ENCODE measurements around the gene PARL.
"Not testable (repeated sequence)": the region's sequence is repeated elsewhere in the genome, so short reads cannot be mapped to it uniquely, and the experiment has no call there.

The PARL gene

DNA sequence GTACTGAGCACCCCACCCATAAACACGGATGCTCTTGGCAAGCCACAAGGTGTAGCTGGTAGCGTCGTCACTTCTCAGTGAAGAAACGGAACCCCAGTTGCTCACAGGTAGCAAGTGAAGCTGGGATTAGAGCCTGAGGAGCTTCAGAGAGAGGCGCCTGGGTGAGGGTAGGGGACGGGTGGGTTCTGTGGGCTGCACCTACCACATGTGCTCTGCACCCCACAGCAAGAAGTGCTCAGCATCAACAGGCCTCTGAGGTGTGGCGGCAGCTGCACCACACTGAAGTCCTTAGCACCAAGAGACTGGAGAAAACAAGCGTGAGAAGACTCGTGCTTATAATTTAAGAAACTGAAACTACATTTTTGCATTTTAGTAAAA, 69.1 kb downstream of the PARL start:
- DNase-seq = no peak

DNA sequence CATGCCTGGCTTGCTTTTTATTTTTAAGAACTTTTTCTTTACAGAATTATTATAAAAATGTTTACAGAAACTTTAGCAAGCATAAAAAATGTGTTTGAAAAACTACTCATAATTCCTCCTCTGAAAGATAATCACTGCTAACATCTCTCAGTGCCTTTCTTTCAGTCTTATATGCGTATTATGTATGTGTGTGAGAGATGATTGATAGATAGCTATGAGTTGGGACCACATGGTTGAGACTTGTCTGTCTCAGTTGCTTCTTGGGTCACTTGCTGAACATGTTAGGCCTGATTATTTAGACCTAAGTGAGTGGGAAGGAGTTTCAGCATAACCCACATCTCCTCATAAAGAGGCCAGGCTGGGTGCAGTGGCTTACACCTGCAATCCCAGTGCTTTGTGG, 70.4 kb downstream of the PARL start:
- no peak for DNase-seq

DNA sequence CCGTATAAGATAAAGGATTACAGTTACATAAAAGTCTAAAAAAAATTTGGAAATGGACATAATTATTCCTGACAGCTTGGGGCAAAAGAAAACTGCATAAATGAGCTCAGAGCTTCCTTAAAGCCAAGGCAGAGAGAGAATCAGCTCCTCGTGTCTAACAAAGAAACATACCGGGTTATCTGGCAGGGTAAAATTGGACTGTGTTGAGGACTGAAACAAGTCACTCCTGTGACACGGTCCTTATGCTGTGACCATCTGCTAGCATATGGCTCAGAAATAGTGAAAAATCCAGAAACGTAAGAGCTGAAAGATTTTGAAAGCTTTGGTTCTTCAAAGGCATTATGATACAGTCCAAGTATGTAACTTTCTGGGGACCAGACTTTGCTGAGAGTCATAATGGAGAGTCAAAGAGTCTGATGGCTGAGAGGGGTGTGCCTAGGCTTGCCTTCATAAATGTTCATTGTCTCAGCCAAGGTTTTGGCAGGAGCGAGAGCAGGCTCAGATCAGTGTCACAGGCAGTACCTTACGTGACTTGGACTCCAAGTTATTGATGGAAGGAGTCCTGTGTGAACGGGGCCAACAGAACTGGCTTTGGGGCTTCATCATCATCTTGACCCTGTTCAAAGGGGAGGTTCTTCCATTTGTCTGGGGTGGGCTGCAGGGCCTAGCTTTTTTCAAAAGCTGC, 71.8 kb downstream of the PARL start:
- no peak for DNase-seq

DNA sequence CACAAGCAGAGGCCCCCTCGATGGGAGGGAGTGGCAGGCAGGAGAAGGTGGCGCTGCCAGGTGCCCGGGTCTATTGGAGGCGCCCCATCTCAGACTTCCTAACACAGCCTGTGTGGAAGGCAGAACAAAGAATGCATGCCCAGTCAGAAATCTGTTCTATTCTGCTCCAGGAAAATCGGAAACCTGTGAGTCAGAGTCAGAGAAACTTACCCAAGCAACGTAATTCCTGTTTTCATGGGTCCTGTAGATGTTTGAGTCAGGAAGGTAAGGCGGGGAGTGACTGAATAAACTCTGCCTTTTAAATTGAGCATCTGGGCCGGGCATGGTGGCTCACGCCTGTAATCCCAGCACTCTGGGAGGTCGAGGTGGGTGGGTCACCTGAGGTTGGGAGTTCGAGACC, 73.0 kb downstream of the PARL start:
- DNase-seq = no peak

DNA sequence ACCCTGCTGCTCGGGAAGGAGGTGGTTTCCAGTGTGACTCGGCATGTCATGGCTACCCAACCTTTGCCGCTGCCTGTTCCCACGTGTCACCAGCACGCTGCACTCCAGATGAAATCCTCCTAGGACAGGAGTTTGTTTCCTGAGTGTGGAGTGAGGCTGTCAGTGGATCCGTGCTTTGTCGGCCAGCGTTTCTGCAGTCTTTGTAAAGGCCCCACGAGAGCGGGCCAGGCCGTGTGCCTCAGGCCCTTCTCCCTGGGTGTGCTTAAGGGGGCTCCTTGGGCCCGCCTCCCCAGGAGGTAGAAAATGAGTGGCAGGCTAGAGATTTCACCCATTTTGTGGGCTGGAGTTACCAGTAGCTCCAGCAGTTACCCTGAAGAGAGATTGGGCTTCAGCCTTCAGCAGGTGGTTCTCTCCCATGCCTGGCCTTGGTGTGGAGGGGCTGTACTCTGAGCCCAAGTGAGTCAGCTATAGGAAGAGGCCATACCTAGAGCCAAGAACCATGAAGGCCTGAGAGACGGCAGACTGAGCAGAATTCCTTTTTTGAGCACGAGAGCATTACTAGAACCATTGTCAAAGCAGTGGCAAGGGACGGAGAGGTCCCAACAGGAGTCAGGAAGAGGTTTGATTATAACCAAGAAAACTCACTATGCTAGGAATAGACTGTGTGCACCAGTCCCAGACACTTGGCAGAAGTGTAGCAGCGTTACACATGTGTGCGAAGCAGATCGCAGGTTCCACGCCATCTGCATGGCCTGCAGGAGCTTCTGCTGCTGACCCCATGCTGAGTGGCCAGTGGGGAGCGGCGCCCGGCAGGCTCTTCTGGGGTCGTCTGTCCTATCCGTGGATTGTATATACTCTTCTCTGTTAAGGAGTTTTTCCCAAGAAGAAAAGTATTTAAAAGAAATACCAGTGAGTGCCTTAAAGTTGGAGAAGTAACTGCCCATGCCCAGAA, 73.8 kb downstream of the PARL start:
- no peak for DNase-seq

DNA sequence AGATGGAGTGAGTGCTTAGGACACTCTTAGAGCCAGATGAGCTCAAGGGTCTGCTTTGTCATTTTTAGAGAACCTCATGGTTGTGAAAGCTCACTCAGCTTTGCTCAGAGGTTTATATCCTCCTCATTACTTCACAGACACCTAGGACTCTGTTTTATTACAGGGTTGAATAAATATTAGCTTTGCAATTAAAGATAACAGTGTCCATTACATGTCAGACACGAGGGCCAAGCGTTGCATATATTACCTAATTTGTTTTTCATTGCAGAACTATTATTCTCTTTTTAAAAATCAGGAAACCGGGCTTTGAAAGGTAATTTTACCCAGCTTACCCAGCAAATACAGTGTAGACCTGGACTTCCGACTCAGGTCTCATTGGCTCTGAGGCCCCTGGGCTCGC, 75.4 kb downstream of the PARL start:
- DNase-seq = no peak

DNA sequence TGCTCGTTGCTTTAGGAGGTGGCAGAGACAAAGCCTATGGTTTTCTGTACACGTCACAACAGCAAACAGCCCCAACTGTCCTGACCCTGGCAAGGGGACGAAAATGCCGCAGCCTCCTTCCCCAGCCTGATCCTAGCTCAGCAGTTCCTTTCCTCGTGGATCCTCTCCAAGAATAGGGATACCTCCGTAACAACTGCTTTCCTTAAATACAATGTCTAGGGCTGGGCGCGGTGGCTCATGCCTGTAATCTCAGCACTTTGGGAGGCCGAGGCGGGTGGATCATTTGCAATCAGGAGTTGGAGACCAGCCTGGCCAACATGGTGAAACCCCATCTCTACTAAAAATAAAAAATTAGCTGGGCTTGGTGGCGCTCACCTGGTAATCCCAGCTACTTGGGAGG, 76.3 kb downstream of the PARL start:
- DNase-seq = no peak

DNA sequence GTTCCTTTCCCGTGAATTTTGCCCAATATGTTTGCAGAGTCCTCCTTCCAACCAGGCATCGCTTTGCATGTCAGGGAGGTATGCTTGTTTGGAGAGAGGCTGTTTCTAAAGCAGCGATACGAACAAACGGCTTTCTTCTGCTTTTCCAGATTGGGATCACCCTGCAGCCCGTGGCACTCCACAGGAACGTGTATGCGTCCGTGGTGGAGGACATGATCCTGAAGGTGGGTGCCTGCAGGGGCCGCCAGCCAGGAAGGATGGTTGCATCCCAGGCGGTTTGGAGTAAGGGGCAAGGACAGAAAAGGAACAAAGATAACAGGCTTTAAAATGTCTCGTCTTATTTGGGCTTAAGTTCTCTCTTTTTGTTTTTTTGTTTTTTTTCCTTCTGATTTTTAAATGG, 76.8 kb downstream of the PARL start:
- DNase-seq = no peak

DNA sequence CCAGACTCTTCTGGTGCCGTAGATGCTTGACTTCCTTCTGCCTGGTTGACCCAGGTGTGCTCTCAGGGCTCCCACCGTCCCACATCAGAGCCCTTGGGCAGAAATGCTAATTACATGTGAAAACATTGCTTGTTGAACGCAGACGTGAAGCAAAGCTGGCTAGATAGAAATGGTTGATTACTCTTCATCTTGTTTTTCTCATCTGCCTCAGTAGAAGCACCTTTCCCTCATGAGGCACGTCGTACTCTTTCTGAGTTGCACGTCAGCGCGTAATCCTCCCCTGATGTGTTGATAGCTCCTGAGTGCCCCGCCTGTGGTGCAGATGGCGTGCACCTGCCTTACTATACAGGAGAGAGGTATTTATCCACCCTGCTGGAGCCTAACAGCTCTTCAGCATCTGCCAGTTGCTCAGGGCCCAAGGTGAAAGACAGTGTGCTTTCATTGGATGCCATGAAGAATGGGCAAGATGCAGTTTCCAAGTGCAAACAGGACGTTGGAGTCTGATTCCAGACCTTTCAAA, 77.4 kb downstream of the PARL start:
- DNase-seq = no peak

DNA sequence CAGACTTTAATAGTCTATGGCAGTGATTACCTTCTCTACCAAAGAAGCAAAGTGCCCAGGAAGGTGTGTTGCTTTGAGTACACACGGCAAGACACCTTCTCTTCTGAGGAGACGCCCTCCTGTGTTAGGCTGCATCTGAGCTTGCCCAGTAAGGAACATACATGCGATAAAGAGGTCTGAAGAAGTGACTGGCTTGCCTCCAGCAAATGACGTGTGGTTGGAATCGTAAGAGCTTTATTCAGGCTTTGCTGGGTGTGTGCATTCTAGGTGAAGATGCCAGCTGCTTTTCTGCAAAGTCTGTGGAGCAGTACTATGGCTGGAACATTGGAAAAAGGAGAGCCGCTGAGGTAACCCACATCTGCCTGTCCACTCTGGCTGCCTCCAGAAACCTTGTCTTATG, 81.7 kb downstream of the PARL start:
- no peak for DNase-seq

DNA sequence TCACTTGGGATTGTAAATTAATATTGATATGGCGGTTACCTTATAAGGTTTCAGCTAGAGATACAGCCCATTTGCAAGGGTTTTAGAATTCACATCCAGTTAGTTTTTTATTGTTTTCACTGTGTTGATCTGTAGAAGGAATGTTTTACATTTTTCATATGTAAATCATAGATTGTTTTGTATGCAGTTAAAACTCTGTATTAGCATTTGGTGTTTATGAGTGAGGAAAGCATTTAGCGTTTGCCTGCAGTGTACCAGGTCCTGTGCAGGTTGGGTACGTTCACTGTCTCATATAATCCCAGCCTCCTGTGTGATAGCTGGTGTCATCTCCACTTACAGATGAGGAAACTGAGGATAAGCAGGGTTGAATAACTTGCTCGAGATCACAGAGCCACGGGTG, 83.1 kb downstream of the PARL start:
- no peak for DNase-seq

DNA sequence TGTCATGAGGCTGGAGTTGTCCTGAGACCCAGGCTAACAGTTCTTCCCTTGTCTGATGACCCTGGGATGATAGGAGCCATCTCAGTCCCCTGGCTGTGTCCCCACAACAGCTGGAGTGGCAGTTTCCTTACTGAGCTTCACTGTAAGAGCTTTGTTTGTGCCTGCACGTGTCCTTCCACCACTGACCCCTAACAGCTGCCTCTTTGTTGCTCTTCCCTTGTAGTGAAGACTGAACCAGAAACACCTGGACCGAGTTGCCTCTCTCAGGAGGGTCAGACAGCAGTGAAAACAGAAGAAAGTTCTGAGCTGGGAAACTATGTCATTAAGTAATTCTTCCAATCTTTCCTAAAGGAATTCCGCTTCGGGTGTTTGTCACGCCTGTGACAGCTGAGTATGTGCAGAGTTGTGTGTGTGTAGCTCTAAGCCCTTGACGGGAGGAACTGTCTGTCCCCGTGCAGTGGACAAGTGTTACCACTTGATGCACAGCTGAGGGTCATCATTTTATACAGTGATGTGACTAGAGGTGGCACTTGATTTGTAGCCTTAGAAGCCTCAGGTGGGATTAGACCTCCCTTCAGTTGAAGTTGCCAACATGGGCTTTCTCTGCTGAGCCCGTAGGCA, 84.3 kb downstream of the PARL start:
- DNase-seq = no peak

DNA sequence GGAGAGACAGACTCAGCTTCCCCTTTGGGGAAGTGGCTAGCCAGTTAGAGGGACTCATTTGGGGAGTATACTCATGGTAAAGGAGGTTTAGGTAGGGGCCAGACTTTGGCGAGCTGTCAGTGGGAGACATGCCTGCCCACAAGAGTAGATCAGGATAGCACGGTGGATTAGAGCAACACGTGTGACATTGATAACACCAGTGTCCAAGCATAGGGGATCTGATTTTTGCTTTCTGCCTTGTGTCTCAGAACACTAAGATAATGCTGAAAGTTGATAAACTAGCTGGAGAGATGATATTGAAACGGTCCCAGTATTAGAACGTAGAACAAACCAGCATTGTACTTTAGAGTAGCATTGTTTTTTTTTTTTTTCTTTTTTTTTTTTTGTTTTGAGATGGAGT, 85.2 kb downstream of the PARL start:
- DNase-seq = no peak

DNA sequence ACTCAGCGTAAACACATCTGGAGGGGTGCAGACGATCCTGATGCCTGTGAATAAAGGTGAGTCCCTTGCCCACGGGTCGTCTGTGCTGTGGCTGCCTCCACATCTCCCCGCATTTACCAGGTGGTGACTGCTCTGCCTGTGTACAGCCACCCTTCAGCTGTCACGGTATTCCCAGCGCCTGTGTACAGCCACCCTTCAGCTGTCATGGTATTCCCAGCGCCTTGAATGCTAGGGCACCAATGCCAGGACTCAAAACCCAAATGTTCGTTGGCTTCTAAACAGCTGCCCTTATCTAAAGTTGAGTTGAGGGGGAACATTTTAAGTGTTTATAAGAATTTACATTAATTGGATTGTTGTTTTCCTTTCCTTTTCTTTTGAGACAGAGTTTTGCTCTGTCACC, 86.7 kb downstream of the PARL start:
- DNase-seq = no peak

DNA sequence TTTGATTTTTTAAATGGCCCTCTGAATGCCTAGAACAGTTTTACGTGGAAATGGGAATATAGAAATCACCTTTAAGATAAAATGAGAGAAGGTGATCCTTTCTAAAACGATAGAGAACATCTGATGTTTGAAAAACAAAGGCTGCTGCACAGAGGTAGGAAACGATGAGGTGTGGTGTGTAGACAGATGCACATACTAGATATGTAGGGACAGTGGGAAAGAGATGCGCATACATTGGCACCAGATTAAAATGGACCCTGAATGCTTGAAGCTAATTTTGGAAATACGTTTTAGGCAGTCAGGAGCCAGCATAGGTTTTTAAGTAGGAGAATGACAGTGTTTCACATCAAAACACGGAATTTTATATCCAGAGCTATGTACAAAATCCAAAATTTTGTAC, 88.3 kb downstream of the PARL start:
- DNase-seq = no peak

DNA sequence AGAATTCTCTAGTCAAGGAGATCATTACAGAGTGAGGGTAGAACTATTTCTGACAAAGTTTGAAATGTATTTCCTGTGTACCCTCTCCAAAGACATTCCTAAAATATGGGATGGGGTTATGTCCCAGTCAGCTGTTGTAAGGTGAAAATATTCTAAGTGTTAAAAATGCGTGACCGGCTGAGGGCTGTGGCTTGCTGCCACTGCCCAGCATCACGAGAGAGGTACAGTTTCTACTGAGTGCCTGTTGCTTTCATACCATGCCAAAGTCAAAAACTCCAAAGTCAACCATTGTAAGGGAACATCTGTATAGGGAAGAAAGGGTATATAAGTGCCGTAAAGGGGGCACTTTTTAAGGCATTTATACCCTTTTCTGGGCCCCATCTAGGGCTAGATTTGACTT, 90.2 kb downstream of the PARL start:
- no peak for DNase-seq

DNA sequence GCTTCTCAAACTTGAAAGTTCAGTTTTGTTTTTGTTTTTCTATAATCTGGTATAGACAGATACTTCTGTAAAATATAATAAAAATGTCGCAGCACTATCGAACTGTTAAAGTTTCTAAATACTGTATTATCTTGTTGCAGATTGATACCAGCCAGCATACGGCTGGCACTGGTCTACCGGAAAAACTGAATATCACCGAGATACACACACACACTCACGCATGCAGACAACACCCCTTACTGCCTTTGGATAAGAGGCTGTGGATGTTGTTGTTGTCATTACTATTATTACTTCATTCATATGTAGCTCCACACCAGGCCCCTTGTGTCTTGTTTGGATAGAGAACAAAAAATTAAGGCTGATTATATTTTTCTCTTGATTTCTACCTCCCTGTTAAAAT, 91.7 kb downstream of the PARL start:
- DNase-seq = no peak

DNA sequence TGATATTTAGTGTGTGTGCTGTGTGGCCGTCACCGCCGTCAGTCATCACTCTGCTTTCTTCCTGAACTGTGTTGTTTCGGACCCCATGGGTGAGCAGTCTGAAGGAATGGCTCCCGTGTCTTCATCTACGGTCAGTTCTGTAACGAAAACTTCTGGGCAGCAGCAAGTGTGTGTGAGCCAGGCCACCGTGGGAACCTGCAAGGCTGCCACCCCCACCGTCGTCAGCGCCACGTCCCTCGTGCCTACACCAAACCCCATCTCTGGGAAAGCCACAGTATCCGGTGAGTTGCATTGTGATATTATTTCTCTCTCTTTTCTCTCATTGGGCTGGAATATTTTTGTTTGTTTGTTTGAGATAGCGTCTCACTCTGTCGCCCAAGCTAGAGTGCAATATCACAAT, 94.0 kb downstream of the PARL start:
- no peak for DNase-seq

DNA sequence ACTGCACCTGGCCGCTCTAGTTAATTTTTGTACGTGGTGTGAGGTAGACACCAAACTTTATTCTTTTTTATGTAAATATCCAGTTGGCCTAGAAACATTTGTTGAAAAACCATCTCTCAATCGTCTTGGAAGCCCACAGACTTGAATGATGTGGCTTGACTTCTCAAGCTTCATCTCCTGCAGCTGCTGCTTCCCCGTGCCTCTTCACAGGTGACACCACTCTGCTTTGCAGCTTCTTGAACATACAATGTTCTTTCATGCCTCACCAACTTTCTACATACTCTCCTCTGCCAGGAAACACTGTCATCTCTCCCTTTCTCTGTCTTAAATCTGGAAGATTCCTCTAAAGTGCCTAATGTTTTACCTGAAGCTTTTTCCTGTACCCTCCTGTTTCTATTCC, 94.9 kb downstream of the PARL start:
- DNase-seq = no peak

DNA sequence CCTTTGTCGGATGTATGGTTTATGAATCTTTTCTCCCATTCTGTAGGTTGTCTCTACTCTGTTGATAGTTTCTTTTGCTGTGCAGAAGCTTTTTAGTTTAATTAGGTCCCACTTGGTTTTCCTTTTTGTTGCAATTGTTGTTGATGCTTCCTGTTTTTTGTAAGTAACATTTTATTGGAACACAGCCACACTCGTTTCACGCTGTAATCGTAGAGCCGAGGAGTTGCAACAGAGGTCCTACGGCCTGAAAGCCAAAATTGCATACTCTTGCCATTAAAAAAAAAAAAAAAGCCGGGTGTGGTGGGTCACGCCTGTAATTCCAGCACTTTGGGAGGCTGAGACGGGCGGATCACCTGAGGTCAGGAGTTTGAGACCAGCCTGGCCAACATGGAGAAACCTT, 100.2 kb downstream of the PARL start:
- DNase-seq = not testable (repeated sequence)

DNA sequence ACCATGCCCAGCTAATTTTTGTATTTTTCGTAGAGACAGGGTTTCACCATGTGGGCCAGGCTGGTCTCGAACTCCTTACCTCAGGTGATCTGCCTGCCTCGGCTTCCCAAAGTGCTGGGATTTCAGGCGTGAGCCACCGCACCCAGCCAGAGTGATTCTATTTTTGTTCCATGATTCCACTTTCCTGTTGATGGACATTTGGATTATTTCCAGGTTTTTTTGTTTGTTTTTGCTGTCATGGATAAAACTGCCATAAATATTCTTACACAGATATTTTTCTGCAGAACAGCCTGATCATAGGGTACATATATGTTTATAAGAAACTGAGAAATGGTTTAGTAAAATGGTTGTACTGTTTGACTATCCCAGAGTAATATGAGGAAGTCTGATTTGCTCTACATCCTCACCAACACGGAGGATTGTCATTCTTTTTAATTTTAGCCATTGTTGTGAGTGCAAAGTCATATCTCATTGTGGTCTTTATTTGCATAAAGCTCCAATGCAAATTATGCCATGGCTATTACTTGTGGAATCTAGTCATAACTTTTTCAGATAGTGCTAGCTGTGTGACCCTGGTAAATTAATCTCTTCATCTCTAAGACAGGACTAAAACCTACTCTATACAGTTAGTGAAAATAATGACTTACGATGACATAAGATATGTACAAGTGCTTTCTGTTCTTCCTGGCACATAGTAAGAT, 102.0 kb downstream of the PARL start:
- DNase-seq = no peak

DNA sequence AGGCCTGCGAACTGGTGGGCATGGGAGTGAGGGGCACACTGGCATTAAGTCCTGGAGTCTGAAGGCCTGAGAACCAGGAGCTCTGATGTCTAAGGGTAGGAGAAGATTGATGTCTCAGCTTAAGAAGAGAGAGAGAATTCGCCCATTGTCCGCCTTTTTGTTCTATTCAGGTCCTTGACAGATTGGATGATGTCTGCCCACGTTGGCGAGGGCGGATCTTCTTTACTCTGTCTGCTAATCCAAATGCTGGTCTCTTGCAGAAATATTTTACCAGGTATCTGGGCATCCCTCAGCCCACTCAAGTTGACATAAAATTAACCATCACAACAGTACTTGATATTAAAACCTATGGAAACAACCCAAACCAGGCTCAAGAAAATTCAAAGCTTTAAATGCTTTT, 103.4 kb downstream of the PARL start:
- DNase-seq = no peak

DNA sequence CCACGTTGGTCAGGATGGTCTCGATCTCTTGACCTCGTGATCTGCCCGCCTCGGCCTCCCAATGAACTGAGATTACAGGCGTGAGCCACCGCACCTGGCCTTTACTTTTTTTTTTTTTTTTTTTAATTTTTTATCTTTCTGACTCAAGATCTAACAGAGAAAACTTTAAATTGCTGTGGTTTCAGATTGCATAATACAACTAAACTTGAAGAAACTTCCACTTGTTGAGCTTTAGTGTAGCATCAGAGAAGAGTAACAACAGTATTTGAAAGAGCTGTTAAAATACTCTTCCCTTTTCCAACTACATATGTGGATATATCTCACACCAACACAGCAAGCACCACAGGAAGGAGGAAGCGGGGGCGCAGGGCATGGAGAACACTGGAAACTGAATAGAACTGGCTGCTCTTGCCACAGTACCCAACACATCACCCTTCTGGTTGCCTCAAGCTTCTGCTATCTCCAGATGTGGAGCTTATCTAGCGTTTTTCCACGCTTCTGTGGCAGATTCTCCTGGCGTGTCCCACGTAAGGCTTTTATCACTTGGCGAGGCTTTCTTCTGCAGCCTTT, 104.7 kb downstream of the PARL start:
- DNase-seq = no peak

Data from fibroblast of skin of right quadriceps (primary cell).